HG03280 (cell line): ENCODE data around the gene PTPRD.

ENCODE experiments used
- ATAC-seq: cut with Tn5 transposase; IDR thresholded peaks from one replicate; pipeline ENCODE4 v1.9.1; 2021; ENCODE audit warnings: mild to moderate bottlenecking, moderate library complexity; ENCODE audit not compliant: unreplicated experiment

Gene PTPRD

DNA sequence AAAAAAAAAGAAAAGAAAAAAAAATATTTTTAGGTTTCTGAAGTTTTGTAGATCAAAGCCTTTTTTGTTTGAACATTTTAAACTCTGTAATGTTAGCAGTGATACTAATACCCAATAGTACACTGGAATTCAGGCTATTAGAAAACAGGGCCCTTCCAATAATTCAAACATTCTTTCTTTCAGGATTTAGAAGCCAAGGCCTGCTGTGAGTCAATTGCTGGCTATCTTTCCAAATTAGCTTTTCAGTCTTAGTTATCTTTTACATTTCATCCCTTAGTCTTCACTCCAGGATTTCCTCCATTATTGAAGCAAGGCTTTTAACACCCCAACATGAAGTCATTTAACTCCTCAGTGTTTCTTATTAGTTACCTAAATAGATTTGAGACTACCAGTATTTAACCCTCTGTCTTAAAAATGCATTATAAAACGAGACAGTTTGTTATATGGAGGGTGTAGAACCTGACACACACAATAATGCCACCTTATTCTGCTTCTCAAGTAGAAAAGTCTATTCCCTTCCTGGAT lies 1861.3 kb downstream of the PTPRD start:
- ATAC-seq, result no peak

DNA sequence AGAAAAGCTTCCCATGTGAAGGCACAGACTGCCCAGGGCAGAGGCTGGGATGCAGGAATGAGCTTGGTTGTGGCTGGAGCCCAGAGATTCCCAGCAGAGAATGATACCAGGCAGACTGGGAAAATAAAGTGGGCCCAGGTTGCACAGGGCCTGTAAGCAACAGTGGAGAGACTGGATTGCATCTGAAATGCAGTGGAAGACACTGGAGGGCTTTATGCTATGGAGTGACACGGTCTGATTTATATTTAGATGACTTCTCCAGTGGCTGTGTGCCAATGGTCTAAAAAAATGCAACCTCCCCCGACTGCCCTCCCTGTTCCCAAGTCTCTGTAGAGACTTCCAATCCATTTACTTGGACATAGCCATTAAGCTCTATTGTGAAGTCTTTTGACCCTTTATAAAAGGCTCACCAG lies 1862.2 kb downstream of the PTPRD start:
- no peak for ATAC-seq

DNA sequence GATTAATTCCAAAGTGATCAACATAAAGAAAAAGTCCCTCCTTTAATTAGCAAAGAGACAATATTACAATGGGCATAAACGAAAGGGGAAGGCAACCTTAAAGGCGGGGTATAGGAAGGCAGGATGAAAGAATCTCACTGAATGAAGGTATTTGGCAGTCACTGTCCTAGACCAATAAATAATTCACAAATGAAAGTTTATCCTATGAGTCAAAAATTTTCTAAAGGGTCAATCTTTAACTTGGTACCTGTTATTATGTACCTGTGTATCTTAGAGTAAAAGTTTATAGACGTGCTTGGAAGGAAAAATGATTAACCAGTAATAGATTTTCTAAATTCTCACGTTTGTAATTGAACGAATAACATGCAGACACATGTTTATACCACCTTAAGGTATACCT lies 1867.5 kb downstream of the PTPRD start:
- no peak for ATAC-seq

DNA sequence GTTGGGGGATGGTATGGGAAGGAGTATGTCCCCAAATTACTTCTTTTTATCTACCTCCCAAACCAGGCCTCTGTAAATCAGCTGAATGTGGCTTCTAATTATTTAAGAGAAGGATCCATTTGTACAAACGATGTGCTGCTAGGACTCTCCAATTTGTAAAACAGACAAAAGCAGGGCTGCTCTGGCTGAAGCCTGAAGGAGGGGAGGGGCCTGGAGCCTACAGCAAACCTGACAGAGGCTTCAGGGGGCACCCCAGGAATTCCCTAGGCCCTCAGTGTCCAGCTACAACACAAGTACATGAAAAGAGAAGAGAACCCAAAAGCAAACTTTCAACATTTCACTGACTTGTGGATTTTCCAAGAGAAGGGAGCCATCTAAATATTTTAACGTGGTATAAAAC lies 1873.9 kb downstream of the PTPRD start:
- no peak for ATAC-seq

DNA sequence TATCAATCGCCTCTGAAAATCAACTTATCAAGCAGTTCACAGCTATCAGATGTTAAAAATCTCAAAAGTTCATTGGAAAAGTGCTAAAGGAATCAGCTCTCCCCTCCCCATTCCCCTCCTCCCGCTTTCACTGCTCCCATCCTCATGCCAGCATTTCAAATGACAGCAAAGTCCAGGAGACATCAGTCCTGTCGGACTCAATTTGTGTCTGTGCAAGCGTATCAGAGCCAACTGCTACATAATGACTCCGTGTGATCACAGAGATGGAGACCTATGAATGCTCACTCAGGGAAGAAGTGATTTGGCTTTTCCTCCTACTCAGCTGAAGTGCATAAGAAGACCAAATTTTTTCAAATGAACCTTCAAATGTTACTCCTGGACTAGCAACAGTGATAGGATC lies 1876.0 kb downstream of the PTPRD start:
- no peak for ATAC-seq

DNA sequence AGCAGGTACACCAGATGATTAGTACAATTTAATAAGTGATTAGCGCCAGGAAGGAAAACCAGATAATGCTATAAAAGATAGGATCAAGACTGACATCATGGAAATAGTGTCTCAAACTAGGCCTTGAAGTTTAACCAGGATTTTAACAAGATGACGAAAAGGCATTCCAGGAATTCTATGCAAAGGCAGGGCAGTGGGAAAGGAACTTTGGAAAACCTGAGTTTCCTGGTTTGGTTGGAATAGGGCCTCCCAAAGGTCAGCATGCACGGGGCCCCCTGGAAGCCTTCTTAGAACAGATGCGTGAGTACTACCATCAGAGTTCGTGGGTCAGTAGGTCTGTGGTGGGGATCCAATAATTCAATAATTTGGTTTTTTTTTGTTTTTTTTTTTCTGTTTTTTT lies 1878.0 kb downstream of the PTPRD start:
- no peak for ATAC-seq

DNA sequence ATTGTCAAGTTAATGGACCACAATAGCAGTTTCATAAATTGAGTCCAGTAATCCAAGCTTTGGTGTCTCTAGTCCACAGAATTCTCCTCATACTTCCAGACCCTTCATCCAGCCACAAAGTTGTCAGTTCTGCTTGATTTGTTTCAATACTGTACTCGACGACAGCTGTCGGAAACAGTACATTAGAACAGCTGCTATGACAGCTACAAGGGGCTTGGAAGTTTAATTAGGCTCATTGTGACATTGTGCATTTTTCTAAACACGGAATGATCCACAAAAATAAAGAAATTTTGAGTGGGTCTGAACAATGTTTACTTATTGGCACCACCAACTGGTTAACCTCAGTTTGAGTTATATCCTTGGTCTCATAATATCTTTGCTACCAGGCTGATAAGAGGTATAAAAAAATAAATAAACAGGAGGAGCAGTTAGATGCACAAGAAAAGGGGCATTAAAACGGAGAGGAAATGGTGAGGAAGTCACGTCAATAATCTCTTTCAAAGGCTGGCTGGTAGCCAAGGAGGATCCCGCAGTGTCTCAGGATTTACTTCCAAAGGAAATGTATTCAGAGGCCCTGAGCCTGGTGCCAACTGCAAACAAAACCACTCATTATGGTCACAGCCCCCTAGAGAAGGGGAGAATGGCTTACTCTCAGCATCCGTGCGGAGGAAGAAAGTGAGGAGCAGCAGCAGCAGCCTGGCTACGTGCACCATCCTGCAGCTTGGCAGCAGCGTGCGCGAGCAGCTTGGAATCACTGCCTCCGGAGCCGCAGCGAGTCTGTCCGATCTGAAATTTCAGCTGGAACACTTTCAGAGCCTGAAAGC lies 1879.5 kb downstream of the PTPRD start:
- no peak for ATAC-seq

DNA sequence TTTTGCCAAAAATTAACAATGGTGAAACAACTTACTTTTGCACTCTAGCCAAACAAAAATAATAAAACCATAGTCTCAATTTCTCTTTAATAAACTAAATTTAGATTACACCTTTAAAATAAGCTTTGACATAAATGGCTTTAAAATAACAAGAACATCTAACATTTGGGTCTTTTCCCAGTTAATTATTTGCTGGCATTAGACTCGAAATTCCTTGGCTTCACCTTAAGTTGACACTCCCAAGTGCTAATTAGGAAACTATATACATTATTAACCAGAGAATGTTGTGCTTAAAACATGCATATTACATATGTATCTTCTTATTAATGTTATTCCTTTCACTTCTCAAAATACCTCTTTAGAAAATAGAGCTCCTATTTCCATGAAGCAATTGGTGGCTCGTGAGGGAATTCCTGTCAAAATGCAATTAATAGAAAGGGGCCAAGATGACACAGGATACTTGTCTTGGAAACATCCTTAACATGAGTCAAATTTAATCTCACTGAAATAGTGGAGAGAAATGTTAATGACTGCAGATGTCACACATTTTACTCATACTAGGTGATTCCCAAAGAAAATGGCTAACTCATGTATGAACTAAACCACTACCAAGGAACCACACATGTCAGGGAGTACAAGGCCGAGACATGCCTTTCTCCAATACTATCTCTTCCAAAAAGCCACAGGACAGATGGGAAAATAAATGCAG lies 1880.3 kb downstream of the PTPRD start:
- ATAC-seq, result no peak

DNA sequence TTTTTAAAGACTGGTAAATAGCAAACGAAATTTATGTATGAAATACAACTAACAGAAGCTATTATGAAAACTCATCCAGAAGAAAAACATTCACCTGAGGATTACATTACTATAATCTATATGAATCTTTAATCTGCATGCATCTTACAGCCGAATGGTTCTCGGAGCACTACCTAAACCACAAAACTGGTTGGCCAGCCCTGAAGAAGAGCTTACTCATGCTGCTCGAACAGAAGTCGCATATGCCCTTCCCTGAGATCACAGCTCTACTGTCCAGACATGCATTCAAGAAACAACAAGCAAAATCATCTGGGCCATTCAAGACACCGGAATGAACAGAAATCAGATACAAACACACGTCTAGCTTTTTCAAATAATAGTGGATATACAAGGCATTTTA lies 1882.2 kb downstream of the PTPRD start:
- no peak for ATAC-seq

DNA sequence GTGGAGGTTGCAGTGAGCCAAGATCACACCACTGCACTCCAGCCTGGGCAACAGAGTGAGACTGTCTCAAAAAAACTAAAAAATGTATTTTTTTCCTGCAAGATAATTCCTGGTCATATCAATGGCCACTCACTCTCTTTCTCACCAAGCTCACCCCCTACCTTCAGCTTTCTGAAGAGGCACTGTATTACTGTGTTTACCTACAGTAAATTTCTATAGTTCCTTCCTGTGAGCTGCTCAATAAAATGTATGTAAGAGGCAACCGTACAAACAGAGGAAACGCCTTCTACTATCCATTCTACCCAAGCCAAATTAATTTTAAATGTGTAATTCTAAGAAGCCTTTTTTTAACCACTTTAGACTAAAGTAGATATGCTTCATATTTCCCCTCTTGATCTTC lies 1883.9 kb downstream of the PTPRD start:
- no peak for ATAC-seq

DNA sequence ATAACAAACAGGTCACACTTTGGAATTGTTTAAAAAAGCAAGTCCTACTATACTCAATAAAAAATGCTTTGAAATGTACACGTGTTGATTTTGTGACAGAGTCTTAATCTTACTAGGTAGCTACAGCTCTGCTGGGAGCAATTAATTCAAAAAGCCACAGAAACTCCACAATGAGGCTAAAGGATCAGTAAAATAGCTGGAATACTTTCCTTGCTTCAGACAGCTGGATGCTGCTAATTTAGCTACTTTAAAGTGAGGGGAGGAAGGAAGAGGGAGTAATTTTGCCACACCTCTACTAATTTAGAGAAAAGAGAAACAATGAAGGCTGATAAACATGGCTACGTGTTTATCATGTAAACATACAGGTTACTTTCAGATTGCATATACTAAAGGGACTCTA lies 1885.6 kb downstream of the PTPRD start:
- no peak for ATAC-seq

DNA sequence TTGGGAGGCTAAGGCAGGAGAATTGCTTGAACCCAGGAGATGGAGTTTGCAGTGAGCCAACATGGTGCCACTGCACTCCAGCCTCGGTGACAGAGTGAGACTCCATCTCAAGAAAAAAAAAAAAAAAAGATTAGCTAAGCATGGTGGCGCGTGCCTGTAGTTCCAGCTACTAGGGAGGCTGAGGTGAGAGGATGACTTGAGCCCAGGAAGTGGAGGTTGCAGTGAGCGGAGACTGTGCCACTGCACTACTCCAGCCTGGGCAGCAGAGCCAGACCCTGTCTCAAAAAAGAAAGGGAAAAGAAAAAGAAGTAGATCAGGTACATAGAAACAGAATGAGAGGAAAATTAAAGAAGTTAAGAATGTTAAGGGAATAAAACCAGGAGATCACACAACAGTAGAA lies 1886.1 kb downstream of the PTPRD start:
- ATAC-seq, result no peak

DNA sequence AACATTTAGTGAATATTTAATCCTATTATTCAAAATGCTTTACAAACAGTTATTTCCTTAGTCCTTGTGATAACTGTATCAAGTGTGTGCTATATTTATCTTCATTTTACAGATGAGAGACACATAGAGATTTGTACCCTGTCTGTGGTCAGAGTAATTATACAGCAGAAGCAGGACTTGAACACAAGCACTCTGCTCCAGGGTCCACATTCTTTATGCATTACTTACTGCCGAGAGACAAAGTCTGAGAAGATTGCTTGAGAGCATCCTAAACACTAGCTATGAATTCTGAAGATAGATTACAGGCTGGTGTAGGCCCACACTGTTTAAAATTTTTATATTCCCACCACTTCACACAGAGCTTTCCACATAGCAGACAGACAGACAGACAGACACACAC lies 1887.2 kb downstream of the PTPRD start:
- no peak for ATAC-seq

DNA sequence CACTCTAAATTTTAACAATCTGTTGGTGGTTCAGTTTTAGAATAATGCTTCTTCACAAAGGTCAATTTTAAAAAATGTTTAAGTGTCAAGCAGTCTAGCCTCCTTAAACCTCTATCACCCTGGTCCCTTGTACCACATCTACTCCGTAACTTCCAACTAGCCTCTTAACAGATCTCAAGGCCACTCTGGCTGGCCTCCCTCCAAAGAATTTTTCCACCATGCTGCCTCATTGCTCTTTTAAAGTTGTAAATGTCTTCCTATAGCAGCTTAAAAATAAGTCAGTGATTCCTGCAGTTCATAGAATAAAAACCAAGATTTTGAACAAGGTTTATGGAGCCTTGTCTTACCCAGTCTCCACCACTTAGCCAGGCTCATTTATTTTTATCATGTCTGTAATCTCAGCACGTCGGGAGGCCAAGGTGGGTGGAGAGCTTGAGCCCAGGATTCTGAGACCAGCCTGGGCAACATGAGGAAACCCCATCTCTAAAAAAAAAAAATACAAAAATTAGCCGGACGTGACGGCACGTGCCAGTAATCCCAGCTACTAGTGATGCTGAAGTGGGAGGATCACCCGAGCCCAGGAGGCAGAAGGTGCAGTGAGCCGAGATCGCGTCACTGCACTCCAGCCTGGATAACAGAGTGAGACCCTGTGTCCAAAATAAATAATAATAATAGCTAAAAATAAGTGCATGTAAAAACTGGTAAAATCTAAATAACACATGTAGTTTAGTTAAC lies 1888.4 kb downstream of the PTPRD start:
- no peak for ATAC-seq

DNA sequence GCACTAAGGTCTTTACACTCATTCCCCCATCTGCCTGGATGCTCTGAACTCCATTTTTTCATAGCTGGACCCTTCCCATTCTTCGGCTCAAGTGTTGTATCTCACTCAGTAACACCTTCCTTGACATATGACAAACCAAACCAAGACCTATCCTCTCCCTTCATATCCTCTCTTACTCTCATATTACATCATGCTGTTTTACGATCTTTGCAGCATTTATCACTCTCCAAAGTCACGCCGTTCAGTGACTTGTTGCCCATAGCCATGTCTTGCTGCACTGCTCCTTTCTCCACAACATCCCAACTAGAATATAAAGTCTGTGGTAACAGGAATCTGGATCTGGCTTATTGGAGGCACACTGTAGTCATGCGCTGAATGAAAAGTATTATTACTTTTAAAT lies 1889.6 kb downstream of the PTPRD start:
- no peak for ATAC-seq

DNA sequence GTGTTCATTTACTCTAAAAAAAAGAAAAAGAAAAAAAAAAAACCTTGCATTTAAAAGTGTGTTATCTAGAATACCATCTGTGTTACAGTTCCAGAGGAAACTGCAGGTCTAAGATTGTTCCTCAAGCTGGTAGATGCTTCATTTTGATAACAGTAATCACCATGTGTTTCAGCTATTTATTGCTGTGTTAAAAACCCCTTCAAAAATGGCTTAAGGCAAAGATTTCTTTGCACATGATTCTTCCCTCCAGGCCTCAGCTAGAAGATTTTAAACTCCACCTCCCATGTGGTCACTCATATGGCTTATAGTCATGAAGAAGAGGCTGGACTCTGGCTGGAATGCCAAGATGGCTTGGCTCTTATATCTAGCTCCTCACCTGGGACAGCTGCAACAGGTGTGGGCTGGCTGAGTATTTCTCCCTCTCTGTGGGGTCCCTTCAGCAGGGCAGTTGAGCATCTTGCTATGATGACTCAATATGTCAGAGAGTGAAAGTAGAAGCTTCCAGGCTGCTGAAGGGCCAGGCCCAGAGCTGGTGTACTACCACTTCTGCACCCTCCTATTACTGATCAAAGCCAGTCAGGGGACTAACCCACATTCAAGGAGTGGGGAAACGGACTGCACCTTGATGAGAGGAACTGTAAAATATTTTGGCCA lies 1892.8 kb downstream of the PTPRD start:
- ATAC-seq, result no peak

DNA sequence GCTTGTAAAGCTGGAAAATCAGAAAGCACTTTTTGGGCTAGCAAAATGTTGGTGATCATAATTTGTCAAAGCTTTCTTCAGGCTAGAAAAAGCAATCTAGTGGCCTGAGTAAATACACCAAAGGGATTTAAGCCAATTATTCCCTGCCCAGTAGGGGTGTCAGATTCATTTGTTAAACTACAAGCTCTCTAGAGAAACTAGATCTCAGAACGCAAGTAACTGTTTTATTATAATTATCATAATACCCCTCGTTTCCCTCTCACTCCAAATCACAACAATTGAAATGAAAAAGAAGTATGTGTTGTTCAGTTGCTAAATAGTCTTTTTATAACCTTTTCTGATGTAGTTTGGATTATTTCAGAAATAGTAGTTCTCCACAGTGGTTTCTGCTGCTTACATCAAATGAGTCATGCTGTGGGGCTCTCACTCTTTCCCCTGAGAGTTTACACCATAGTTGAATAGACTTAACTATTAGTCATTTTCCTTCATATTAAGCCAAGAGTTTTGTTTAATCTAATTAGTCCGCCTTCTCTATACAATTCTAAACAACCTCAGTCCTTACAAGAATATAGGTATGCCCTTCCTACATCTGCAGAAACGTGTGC lies 1894.6 kb downstream of the PTPRD start:
- no peak for ATAC-seq

DNA sequence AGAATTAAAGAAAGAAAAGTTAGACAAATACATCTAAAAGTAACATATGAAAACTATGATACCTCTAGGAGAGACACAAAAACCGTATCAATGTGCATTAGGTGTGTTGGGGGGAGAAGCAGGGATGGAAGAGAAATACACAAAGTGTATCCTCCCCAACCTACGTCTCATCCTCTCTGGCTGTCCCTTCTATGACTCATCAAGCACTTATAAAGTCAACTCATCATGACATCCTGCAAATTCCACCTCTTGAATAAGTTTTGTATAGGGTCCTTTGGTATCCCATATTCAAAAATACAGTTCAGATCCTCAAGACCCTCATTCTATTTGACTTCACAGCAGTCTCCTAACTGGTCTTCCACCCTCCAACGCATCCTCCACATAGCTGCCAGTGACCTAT lies 1895.7 kb downstream of the PTPRD start:
- no peak for ATAC-seq

DNA sequence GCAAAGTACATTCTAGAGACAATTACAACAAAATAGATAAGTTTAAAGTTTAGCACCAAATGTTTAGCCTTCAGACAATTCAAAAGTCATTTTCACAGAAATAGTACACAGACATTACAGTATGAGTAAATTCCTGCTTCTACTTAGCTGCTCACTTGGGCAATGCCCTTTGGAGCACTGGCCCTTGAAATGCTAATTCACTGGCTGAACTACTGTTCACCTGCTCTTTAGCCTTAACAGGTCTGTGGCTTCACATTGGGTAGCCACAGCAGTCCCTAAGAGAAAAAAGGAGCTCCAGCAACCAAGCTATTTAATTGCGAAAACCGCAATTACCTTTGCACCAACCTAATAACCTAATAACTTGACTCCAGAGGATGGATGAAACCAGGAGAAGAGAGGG lies 1897.0 kb downstream of the PTPRD start:
- ATAC-seq, result no peak

DNA sequence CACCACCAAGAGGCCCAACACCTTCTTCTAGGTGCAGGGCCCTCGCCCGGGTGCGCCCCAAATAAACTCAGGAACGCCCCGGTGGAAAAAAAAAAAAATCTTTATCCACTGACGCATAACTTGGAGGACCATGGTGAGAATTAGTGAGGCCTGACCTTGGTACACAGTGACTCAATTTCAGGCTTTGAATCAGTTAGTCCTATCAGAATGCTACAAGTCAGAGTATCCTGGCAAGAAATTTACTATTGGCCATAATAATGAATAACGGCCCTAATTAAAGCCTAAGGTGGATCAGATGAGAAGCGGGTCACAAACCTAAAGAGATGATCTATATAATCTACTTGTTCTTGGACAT lies 1899.0 kb downstream of the PTPRD start:
- ATAC-seq, result no peak
